Right lobe of liver (tissue), 4 donors: Measurements from ENCODE around the gene COL1A1.

Source experiments
- POLR2A ChIP-seq: fragments of 450-650 bp; IDR thresholded peaks from one replicate; pipeline ENCODE4 v1.6.1; 2017; ENCODE audit warnings: antibody characterized with exemption, mild to moderate bottlenecking
- TF ChIP-seq, protein P1 (sequence below), 4 donors: fragments of 200-600 bp in 3 of 4; fragments of 450-650 bp in 1 of 4; IDR thresholded peaks; one replicate each; pipeline versions ENCODE4 v1.5.1 to v1.8.0; 2016 to 2022; ENCODE audit warnings: antibody characterized with exemption in 4 of 4, mild to moderate bottlenecking in 2 of 4
- donor health status: DM: no; HTN: no; CAD: no.
- donor health status: DM: no; HTN: no; CAD: no.
- donor health status: DM: no; HTN: yes; CAD: no.

DNA sequence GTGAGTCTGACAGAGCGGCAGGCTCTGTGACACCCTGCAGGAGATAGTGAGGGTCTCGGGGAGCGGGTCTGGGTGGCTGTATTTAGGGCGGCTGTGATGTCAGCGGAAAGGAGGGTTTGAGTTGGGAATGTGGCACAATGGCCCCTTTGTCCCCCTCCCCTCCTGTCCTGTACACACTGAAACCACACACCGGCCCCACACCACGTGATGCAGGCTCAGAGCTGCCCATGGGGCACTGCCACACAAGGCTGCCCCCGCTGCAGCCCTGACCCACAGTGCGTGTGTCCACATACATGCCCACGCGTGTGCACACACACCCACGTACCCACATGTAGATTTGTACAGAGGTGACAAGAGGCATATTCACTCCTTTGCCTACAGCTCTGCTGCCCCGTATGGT, 20.3 kb downstream of the COL1A1 start:
- TF ChIP-seq POLR2A = no peak
- TF ChIP-seq, protein P1, sequence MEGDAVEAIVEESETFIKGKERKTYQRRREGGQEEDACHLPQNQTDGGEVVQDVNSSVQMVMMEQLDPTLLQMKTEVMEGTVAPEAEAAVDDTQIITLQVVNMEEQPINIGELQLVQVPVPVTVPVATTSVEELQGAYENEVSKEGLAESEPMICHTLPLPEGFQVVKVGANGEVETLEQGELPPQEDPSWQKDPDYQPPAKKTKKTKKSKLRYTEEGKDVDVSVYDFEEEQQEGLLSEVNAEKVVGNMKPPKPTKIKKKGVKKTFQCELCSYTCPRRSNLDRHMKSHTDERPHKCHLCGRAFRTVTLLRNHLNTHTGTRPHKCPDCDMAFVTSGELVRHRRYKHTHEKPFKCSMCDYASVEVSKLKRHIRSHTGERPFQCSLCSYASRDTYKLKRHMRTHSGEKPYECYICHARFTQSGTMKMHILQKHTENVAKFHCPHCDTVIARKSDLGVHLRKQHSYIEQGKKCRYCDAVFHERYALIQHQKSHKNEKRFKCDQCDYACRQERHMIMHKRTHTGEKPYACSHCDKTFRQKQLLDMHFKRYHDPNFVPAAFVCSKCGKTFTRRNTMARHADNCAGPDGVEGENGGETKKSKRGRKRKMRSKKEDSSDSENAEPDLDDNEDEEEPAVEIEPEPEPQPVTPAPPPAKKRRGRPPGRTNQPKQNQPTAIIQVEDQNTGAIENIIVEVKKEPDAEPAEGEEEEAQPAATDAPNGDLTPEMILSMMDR (IDR thresholded peaks at IDR 0.05) = no peak
